HEK293 (cell line): ENCODE data around the gene MYOD1.

Experiments used
- CTCF ChIA-PET: fragments of 350-600 bp; formaldehyde crosslinking; extraction: SDS; loops from one replicate; lab custom pipeline; 2021; ENCODE audit warnings: antibody characterized with exemption; lab: Yijun Ruan, JAX
- POLR2A ChIA-PET: fragments of 300-600 bp; formaldehyde crosslinking; extraction: SDS; loops from one replicate; lab custom pipeline; 2020; ENCODE audit warnings: antibody characterized with exemption, inconsistent platforms; lab: Yijun Ruan, JAX
- H3K27ac ChIP-seq: fragments of 200-500 bp; sonication (Bioruptor generic); 2 replicates; pipeline ENCODE4 v1.5.1; 2014; ENCODE audit warnings: low read depth, low read length, control low read depth, inconsistent platforms; ENCODE audit errors: extremely low read depth
- H3K36me3 ChIP-seq, 2 experiments: fragments of 200-500 bp in 1 of 2; sonication (Bioruptor generic) in 1 of 2; 1 replicate in 1 of 2; 2 replicates in 1 of 2; pipeline ENCODE4 v1.5.1; 2014 to 2017; ENCODE audit warnings: inconsistent platforms in 2 of 2, low read length in 2 of 2; ENCODE audit not compliant: control insufficient read depth in 2 of 2, insufficient read depth in 1 of 2
- H3K4me1 ChIP-seq: fragments of 200-500 bp; sonication (Bioruptor generic); 2 replicates; pipeline ENCODE4 v1.5.1; 2014; ENCODE audit warnings: mild to moderate bottlenecking, low read length, inconsistent platforms; ENCODE audit not compliant: control insufficient read depth, insufficient read depth
- H3K4me3 ChIP-seq: 2 replicates; pipeline ENCODE4 v1.5.1; 2011; ENCODE audit warnings: low read depth, mild to moderate bottlenecking, control low read depth, low read length, moderate library complexity
- H3K9me3 ChIP-seq: fragments of 200-500 bp; sonication (Bioruptor generic); 2 replicates; pipeline ENCODE4 v1.5.1; 2014; ENCODE audit warnings: low read depth, low read length, inconsistent platforms; ENCODE audit not compliant: control insufficient read depth, insufficient read depth
- GLIS1 ChIP-seq: fragments of 450-650 bp; formaldehyde crosslinking; IDR thresholded peaks from 2 replicates; pipeline ENCODE4 v1.5.1; 2016; ENCODE audit warnings: missing biosample characterization, missing genetic modification characterization
- HOXC10 ChIP-seq: sonication (generic); formaldehyde crosslinking; IDR thresholded peaks from 2 replicates; pipeline ENCODE4 v1.8.1; 2023; ENCODE audit warnings: mild to moderate bottlenecking, missing genetic modification reagents
- KLF8 ChIP-seq: fragments of 450-650 bp; formaldehyde crosslinking; IDR thresholded peaks from 2 replicates; pipeline ENCODE4 v1.5.1; 2016; ENCODE audit warnings: missing biosample characterization, missing genetic modification characterization
- SALL2 ChIP-seq: fragments of 450-650 bp; formaldehyde crosslinking; IDR thresholded peaks from 2 replicates; pipeline ENCODE4 v1.5.0; 2017; ENCODE audit warnings: missing biosample characterization, mild to moderate bottlenecking, missing genetic modification characterization, borderline replicate concordance
- SP7 ChIP-seq: fragments of 450-650 bp; formaldehyde crosslinking; IDR thresholded peaks from 2 replicates; pipeline ENCODE4 v1.5.1; 2016; ENCODE audit warnings: missing biosample characterization, missing genetic modification characterization
- TCF7L2 ChIP-seq: IDR thresholded peaks from 2 replicates; pipeline ENCODE4 v1.6.1; 2011; ENCODE audit warnings: low read depth, mild to moderate bottlenecking, inconsistent platforms, low read length, moderate library complexity, borderline replicate concordance
- ZBTB8A ChIP-seq: fragments of 450-650 bp; formaldehyde crosslinking; IDR thresholded peaks from 2 replicates; pipeline ENCODE4 v1.5.1; 2016; ENCODE audit warnings: missing biosample characterization, missing genetic modification characterization
- ZNF132 ChIP-seq: fragments of 450-650 bp; formaldehyde crosslinking; IDR thresholded peaks from 2 replicates; pipeline ENCODE4 v1.5.1; 2017; ENCODE audit warnings: missing biosample characterization, missing genetic modification characterization, borderline replicate concordance
- ZNF266 ChIP-seq: fragments of 450-650 bp; formaldehyde crosslinking; IDR thresholded peaks from 2 replicates; pipeline ENCODE4 v1.5.1; 2016; ENCODE audit warnings: missing biosample characterization, missing genetic modification characterization, low read depth
- ZNF426 ChIP-seq: fragments of 450-650 bp; formaldehyde crosslinking; IDR thresholded peaks from 2 replicates; pipeline ENCODE4 v1.5.1; 2017; ENCODE audit warnings: missing biosample characterization, missing genetic modification characterization, mild to moderate bottlenecking, inconsistent platforms, moderate library complexity
- ZNF48 ChIP-seq: fragments of 450-650 bp; formaldehyde crosslinking; IDR thresholded peaks from 2 replicates; pipeline ENCODE4 v1.5.1; 2016; ENCODE audit warnings: missing biosample characterization, missing genetic modification characterization
- ZNF501 ChIP-seq: fragments of 450-650 bp; formaldehyde crosslinking; IDR thresholded peaks from 2 replicates; pipeline ENCODE4 v1.5.1; 2016; ENCODE audit warnings: missing biosample characterization, missing genetic modification characterization
- ZNF621 ChIP-seq: fragments of 450-650 bp; formaldehyde crosslinking; IDR thresholded peaks from 2 replicates; pipeline ENCODE4 v1.5.1; 2017; ENCODE audit warnings: missing biosample characterization, missing genetic modification characterization
- ZNF623 ChIP-seq: fragments of 450-650 bp; formaldehyde crosslinking; IDR thresholded peaks from 2 replicates; pipeline ENCODE4 v1.5.1; 2016; ENCODE audit warnings: missing biosample characterization, missing genetic modification characterization
- ZNF624 ChIP-seq: fragments of 450-650 bp; formaldehyde crosslinking; IDR thresholded peaks from 2 replicates; pipeline ENCODE4 v1.5.1; 2017; ENCODE audit warnings: missing biosample characterization, missing genetic modification characterization
- ZNF654 ChIP-seq: fragments of 450-650 bp; formaldehyde crosslinking; IDR thresholded peaks from 2 replicates; pipeline ENCODE4 v1.5.1; 2016; ENCODE audit warnings: low read depth, missing biosample characterization, missing genetic modification characterization
- ZNF677 ChIP-seq: fragments of 450-650 bp; IDR thresholded peaks from 2 replicates; pipeline ENCODE4 v1.5.0; 2018; ENCODE audit warnings: missing biosample characterization, mild to moderate bottlenecking, missing genetic modification characterization, moderate library complexity
- ZNF777 ChIP-seq: fragments of 450-650 bp; formaldehyde crosslinking; IDR thresholded peaks from 2 replicates; pipeline ENCODE4 v1.5.1; 2017; ENCODE audit warnings: missing biosample characterization, missing genetic modification characterization, borderline replicate concordance
- ZNF792 ChIP-seq: fragments of 450-650 bp; formaldehyde crosslinking; IDR thresholded peaks from 2 replicates; pipeline ENCODE4 v1.5.1; 2016; ENCODE audit warnings: missing biosample characterization, missing genetic modification characterization
- ZSCAN23 ChIP-seq: fragments of 450-650 bp; formaldehyde crosslinking; IDR thresholded peaks from 2 replicates; pipeline ENCODE4 v1.5.1; 2016; ENCODE audit warnings: missing biosample characterization, missing genetic modification characterization
- TF ChIP-seq, protein P1 (sequence below): fragments of 450-650 bp; formaldehyde crosslinking; IDR thresholded peaks from 2 replicates; pipeline ENCODE4 v1.5.1; 2016; ENCODE audit warnings: missing biosample characterization, missing genetic modification characterization, low read depth
- TF ChIP-seq, protein P2 (sequence below): fragments of 450-650 bp; formaldehyde crosslinking; IDR thresholded peaks from 2 replicates; pipeline ENCODE4 v1.5.1; 2016; ENCODE audit warnings: missing biosample characterization, missing genetic modification characterization
- TF ChIP-seq, protein P3 (sequence below): fragments of 450-650 bp; formaldehyde crosslinking; IDR thresholded peaks from 2 replicates; pipeline ENCODE4 v1.5.1; 2016; ENCODE audit warnings: missing biosample characterization, missing genetic modification characterization
- TF ChIP-seq, protein P4 (sequence below): fragments of 450-650 bp; formaldehyde crosslinking; IDR thresholded peaks from 2 replicates; pipeline ENCODE4 v1.5.1; 2016; ENCODE audit warnings: missing biosample characterization, missing genetic modification characterization
- TF ChIP-seq, protein P5 (sequence below): fragments of 450-650 bp; formaldehyde crosslinking; IDR thresholded peaks from 2 replicates; pipeline ENCODE4 v1.5.1; 2016; ENCODE audit warnings: missing biosample characterization, missing genetic modification characterization

MYOD1 gene

DNA sequence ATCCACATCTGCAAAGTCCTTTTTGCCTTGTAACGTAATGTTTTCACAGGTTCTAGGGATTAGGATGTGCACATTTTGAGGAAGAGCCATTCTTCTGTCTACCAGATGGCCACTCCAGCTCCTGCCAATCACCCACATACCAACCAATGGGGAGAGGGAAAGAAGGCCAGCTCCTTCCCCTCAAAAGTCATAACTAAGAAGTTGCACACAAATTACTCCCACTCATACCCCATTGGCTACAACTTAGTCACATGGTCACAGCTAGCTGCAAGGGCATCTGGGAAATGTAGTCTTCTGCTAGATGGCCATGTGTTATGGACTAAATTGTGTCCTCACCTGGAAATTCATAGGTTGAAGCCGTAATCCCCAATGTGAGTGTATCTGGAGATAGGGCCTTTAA is 15.4 kb upstream of the MYOD1 start (continued):
- no peak for TF ChIP-seq ZNF792 (tag by site-specific recombination)
- no peak for TF ChIP-seq ZNF677 (tag by site-specific recombination)
- no peak for TF ChIP-seq ZNF48 (tag by site-specific recombination)
- TF ChIP-seq ZNF621 (tag by site-specific recombination), result no peak
- TF ChIP-seq HOXC10, result no peak
- no peak for TF ChIP-seq ZNF501 (tag by site-specific recombination)
- no peak for TF ChIP-seq ZNF426 (tag by site-specific recombination)
- no peak for TF ChIP-seq ZNF132 (tag by site-specific recombination)
- no peak for TF ChIP-seq ZBTB8A (tag by site-specific recombination)

DNA sequence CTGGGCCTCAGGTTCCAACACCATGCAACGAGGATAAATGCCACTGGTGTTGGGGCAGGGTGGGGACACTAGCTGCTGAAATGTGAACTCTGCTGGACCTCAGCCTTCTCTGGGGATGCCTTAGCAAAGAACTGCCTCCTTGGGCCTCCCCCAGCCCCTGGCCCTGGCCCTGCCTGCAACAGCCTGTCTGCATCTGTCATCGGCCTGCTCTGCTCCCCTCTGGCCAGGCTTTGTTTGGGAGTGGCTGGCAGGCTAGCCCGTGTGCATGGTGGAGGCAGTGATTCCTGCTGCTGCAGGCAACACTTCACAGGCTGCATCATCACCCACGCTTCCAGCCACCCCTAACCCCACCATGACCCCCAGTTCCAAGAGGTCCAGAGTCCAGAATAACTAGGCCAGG is 11.5 kb upstream of the MYOD1 start:
- CTCF ChIA-PET, result interaction anchor here (0.6 to 0.7 kb wide), 2 partner anchors 87 to 273 kb away, joined by 3 read pairs; no protein-coding TSS in a partner anchor
- Histone ChIP-seq H3K36me3 (no peaks in the 10 kb centered on the region), H3K4me1 (no peaks in the 10 kb centered on the region), H3K27ac (no peak overlapping the region), H3K4me3 (no peak overlapping the region), H3K9me3 (no peaks in the 10 kb centered on the region; the same call in 1 of the 2 replicates)
- POLR2A ChIA-PET, result no interaction called here
- TF ChIP-seq, protein P1, sequence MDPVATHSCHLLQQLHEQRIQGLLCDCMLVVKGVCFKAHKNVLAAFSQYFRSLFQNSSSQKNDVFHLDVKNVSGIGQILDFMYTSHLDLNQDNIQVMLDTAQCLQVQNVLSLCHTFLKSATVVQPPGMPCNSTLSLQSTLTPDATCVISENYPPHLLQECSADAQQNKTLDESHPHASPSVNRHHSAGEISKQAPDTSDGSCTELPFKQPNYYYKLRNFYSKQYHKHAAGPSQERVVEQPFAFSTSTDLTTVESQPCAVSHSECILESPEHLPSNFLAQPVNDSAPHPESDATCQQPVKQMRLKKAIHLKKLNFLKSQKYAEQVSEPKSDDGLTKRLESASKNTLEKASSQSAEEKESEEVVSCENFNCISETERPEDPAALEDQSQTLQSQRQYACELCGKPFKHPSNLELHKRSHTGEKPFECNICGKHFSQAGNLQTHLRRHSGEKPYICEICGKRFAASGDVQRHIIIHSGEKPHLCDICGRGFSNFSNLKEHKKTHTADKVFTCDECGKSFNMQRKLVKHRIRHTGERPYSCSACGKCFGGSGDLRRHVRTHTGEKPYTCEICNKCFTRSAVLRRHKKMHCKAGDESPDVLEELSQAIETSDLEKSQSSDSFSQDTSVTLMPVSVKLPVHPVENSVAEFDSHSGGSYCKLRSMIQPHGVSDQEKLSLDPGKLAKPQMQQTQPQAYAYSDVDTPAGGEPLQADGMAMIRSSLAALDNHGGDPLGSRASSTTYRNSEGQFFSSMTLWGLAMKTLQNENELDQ (tag by site-specific recombination), result no peak
- TF ChIP-seq ZNF777 (tag by site-specific recombination), result no peak
- TF ChIP-seq, protein P2, sequence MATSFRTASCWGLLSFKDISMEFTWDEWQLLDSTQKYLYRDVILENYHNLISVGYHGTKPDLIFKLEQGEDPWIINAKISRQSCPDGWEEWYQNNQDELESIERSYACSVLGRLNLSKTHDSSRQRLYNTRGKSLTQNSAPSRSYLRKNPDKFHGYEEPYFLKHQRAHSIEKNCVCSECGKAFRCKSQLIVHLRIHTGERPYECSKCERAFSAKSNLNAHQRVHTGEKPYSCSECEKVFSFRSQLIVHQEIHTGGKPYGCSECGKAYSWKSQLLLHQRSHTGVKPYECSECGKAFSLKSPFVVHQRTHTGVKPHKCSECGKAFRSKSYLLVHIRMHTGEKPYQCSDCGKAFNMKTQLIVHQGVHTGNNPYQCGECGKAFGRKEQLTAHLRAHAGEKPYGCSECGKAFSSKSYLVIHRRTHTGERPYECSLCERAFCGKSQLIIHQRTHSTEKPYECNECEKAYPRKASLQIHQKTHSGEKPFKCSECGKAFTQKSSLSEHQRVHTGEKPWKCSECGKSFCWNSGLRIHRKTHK (tag by site-specific recombination), result no peak
- no peak for TF ChIP-seq GLIS1 (tag by site-specific recombination)
- no peak for TF ChIP-seq SALL2 (tag by site-specific recombination)
- TF ChIP-seq TCF7L2, result no peak
- no peak for TF ChIP-seq KLF8 (tag by site-specific recombination)
- TF ChIP-seq, protein P3, sequence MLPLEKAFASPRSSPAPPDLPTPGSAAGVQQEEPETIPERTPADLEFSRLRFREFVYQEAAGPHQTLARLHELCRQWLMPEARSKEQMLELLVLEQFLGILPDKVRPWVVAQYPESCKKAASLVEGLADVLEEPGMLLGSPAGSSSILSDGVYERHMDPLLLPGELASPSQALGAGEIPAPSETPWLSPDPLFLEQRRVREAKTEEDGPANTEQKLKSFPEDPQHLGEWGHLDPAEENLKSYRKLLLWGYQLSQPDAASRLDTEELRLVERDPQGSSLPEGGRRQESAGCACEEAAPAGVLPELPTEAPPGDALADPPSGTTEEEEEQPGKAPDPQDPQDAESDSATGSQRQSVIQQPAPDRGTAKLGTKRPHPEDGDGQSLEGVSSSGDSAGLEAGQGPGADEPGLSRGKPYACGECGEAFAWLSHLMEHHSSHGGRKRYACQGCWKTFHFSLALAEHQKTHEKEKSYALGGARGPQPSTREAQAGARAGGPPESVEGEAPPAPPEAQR (tag by site-specific recombination), result no peak
- no peak for TF ChIP-seq ZNF623 (tag by site-specific recombination)

DNA sequence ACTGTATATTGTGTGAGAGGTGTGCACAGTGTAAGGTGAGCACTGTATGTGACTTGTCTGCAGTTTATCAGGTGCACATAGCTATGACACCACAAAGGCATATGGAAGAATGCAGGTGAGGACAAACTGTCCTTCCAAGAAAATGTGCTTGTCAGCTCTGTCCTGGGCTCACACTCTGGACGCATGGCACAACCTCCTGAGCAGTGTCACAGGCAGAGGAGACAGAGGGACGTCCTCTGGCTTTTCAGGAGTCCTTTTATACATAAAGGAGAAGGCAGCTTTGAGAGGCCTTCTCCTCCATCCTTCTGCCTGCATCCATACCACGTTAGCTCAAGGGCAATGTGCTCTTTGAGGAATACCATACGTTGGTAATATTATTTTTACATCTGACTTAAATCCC is 7.5 kb upstream of the MYOD1 start:
- POLR2A ChIA-PET, result interaction anchor here (1.5 kb wide), 1 partner anchor 19 kb away, joined by 4 read pairs; no protein-coding TSS in a partner anchor
- CTCF ChIA-PET, result interaction anchor here (1.7 kb wide), 2 partner anchors 19 to 267 kb away, joined by 6 to 8 read pairs; no protein-coding TSS in a partner anchor
- Histone ChIP-seq H3K9me3 (no peaks in the 10 kb centered on the region), H3K4me1 (no peaks in the 10 kb centered on the region), H3K36me3 (no peaks in the 10 kb centered on the region), H3K27ac (no peak overlapping the region), H3K4me3 (no peak overlapping the region)
- TF ChIP-seq ZNF624 (tag by site-specific recombination) (no peak), SP7 (tag by site-specific recombination) (no peak), ZSCAN23 (tag by site-specific recombination) (no peak), ZNF654 (tag by site-specific recombination) (no peak), ZNF266 (no peak)
- TF ChIP-seq, protein P4, sequence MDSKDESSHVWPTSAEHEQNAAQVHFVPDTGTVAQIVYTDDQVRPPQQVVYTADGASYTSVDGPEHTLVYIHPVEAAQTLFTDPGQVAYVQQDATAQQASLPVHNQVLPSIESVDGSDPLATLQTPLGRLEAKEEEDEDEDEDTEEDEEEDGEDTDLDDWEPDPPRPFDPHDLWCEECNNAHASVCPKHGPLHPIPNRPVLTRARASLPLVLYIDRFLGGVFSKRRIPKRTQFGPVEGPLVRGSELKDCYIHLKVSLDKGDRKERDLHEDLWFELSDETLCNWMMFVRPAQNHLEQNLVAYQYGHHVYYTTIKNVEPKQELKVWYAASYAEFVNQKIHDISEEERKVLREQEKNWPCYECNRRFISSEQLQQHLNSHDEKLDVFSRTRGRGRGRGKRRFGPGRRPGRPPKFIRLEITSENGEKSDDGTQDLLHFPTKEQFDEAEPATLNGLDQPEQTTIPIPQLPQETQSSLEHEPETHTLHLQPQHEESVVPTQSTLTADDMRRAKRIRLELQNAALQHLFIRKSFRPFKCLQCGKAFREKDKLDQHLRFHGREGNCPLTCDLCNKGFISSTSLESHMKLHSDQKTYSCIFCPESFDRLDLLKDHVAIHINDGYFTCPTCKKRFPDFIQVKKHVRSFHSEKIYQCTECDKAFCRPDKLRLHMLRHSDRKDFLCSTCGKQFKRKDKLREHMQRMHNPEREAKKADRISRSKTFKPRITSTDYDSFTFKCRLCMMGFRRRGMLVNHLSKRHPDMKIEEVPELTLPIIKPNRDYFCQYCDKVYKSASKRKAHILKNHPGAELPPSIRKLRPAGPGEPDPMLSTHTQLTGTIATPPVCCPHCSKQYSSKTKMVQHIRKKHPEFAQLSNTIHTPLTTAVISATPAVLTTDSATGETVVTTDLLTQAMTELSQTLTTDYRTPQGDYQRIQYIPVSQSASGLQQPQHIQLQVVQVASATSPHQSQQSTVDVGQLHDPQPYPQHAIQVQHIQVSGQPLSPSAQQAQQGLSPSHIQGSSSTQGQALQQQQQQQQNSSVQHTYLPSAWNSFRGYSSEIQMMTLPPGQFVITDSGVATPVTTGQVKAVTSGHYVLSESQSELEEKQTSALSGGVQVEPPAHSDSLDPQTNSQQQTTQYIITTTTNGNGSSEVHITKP, result no peak
- TF ChIP-seq, protein P5, sequence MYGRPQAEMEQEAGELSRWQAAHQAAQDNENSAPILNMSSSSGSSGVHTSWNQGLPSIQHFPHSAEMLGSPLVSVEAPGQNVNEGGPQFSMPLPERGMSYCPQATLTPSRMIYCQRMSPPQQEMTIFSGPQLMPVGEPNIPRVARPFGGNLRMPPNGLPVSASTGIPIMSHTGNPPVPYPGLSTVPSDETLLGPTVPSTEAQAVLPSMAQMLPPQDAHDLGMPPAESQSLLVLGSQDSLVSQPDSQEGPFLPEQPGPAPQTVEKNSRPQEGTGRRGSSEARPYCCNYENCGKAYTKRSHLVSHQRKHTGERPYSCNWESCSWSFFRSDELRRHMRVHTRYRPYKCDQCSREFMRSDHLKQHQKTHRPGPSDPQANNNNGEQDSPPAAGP (tag by site-specific recombination), result no peak
- TF ChIP-seq, all 188 proteins: peak for 0
